ENCODE measurements around the gene TRIM65. TPM values are rescaled to one million over a fixed set of nuclear protein-coding genes. Genes with fewer than 3 reads are reported as not detected.

Gene TRIM65
- total RNA-seq, 2 donors from 2014 or later: 7.0 to 9.8 TPM

DNA sequence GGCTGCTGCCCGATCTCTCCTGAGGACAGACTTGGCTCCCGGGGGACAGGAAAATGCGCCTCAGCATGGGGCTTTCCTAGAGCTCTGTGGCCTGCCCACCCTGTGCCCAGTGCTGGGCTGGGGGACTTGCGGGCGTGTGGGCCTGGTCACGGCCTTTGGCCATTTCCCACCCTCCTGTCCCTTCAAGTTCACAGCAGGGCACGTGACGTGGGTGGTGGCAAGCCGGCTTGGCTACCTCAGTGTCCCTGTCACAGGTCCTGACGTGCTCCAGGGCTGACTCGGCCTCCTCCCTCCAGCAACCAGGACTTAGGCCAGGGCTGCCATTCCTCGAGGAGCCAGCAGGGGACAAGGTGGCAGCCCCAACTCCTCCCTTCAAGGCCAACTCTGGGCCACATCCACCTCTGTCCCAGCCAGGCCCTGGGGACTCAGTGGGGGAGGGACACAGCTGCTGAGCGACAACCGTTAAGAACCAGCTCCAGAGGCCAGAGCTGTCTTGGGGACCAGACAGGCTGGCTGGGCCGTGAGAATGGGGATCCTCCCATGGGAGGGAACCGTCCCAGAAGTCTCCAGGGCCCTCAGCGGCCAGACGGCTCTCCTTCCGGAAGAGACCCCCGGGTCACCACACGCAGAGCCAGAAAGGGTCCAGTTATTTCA lies 51.6 kb downstream of the TRIM65 start:
- no peaks in the 10 kb centered on the region for H3K27me3 ChIP-seq
- H3K4me3 ChIP-seq: no peak overlapping the region
- peak; percentile 91 for DNase-seq (ENCODE audit: low spot score)
- no peaks in the 10 kb centered on the region for H3K9me3 ChIP-seq
- H3K4me1 ChIP-seq: peaks cover 0 to 73% of the 10 kb centered on the region in 2 donors
- peak overlapping the region; percentile 86 to 87 for H3K27ac ChIP-seq
- H3K36me3 ChIP-seq: peaks cover 42% of the 10 kb centered on the region
- TF ChIP-seq, protein P1, sequence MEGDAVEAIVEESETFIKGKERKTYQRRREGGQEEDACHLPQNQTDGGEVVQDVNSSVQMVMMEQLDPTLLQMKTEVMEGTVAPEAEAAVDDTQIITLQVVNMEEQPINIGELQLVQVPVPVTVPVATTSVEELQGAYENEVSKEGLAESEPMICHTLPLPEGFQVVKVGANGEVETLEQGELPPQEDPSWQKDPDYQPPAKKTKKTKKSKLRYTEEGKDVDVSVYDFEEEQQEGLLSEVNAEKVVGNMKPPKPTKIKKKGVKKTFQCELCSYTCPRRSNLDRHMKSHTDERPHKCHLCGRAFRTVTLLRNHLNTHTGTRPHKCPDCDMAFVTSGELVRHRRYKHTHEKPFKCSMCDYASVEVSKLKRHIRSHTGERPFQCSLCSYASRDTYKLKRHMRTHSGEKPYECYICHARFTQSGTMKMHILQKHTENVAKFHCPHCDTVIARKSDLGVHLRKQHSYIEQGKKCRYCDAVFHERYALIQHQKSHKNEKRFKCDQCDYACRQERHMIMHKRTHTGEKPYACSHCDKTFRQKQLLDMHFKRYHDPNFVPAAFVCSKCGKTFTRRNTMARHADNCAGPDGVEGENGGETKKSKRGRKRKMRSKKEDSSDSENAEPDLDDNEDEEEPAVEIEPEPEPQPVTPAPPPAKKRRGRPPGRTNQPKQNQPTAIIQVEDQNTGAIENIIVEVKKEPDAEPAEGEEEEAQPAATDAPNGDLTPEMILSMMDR (IDR thresholded peaks at IDR 0.05): peak; percentile 73 to 82

DNA sequence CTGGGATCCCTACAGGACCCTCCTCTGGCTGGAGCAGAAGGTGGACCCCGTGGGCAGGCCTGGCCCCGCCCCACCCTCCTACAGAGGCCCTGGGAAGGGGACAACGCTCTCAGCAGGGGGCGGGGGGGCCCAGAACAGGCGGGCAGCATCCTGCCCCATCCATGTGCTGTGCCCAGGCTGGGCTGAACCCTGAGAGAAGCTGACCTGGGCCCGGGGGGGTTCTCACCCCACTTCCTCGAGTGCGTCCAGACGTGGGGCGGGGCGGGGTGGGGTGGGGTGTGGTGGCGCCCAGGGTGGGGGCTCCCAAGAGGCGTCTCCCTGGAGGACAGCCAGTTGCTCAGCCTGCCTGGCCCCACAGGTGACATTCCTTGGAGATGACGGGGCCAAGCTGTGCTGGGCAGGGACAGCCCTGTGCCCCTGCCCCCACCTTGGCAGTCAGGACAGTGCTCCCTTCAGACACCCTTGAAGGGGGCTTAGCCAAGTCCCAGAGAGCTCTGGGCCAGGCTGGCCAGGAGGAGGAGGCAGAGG lies 52.2 kb downstream of the TRIM65 start:
- TF ChIP-seq, protein P1 (IDR thresholded peaks at IDR 0.05): no peak
- Histone ChIP-seq H3K4me3 (peak overlapping the region; percentile 24 to 40), H3K27me3 (no peaks in the 10 kb centered on the region), H3K27ac (peak overlapping the region; percentile 86 to 87), H3K4me1 (peaks cover 0 to 67% of the 10 kb centered on the region in 2 donors), H3K36me3 (peaks cover 36% of the 10 kb centered on the region), H3K9me3 (no peaks in the 10 kb centered on the region)
- no peak for DNase-seq (ENCODE audit: low spot score)

DNA sequence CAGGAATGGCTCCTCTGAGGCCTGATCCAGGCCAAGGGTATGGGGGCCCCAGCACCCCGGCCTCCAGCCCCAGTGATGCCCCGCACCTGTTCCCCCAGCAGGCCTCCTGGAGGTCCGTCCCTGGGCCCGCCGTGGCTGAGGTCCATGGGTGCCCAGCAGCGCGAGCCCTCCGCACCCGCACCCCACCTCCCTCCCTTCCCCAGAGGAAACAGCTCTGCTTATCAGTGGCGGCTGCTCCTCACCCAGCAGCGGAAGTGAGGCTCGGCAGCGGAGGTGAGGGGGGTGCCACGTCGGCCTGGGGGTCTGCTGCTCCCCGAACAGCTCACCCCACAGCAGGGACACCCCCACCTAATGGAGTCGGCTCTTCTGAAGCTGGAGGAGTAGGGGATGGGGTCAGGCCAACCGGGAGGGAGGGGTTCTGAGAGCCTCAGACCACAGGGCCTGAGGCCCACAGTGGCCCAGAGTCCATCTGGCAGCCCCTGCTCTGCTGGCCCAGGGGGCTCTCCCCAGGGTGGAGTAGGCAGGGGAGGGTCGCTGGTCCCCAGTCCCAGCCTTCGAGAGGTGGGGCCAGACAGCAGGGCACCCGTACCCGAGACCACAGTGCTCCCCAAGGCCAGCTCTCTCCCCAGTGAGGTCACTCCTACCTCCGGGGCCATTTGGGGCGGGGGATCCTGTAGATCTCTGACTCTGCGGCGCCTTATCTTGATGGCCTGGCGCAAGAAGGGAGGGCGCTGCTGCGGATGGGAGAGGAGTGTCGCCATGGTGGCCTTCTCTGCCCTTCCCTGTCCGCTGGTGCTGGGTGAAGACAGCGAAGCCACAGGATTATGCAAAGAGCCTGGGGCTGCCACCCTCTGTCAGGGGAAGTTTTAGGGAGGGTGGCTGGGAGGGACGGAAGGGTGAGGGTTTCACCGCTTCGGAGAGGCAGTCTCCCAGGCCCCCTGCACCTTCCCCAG lies 52.9 kb downstream of the TRIM65 start, which contains the start of gene UNC13D:
Gene UNC13D, minus strand, starts transcription at position 828 of the 953 bp plus-strand sequence. Its CDS starts 67 bp downstream, at position 761.
- TF ChIP-seq, protein P1 (IDR thresholded peaks at IDR 0.05): no peak
- Histone ChIP-seq H3K4me1 (peaks cover 0 to 60% of the 10 kb centered on the region in 2 donors), H3K27ac (peak within 1 kb of the TSS; percentile 86 to 87), H3K4me3 (peak within 1 kb of the TSS; percentile 24 to 40), H3K27me3 (no peaks in the 10 kb centered on the region), H3K9me3 (no peaks in the 10 kb centered on the region), H3K36me3 (peaks cover 29% of the 10 kb centered on the region)
- no peak for DNase-seq (ENCODE audit: low spot score)

DNA sequence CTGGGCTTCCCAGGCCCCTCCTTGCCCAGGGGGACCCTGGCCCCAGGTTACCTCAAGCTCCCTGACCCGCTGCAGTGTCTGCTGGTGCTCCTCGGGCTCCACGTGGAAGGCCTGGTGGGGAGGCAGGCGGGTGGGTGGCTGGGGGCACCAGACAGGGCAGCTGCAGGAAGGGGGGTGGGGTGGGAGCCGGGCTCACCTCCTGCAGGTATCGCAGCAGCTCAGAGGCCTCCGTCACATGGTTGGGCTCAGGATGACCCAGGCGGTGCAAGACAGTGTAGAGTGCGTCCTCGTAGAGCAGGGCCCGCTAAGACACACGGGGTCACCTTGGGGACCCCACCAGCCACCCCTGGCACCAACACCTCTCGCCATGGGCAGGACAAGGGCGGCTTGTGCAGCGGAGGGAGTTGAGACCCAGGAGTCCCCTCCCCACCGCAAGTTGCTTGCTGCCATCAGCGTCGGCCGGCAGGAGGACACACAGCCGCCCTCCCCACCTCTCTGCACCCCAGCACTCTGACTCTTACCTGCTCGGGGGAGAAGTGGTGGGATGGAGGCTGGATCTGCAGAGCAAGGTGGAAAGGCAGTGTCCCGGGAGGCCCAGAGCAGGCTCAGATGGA lies 53.7 kb downstream of the TRIM65 start:
- DNase-seq (ENCODE audit: low spot score): no peak
- Histone ChIP-seq H3K27me3 (no peaks in the 10 kb centered on the region), H3K4me1 (peaks cover 0 to 52% of the 10 kb centered on the region in 2 donors), H3K9me3 (no peaks in the 10 kb centered on the region), H3K4me3 (peak overlapping the region; percentile 24 to 40), H3K27ac (peak overlapping the region; percentile 86 to 87), H3K36me3 (peaks cover 21% of the 10 kb centered on the region)
- TF ChIP-seq, protein P1 (IDR thresholded peaks at IDR 0.05): no peak

DNA sequence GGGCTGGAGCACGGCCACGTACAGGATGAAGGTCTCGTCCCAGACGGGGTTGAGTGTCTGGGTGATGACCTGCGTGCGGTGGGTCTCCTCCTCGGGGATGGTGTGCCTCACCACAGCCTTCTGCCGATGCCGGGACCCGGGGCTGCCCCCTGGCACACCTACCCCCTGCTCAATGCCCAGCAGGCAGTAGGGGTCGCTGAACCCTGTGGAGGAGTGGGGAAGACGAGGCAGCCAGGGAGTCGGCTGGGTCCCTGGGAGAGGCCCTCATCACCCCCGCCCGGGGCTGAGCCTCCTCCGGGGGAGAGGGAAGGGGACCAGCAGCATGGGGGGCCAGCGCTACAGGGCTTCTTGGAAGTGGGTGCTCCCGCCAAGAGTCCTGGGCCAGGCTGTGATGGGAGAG lies 54.3 kb downstream of the TRIM65 start:
- TF ChIP-seq, protein P1 (IDR thresholded peaks at IDR 0.05): no peak
- H3K4me1 ChIP-seq: peaks cover 0 to 45% of the 10 kb centered on the region in 2 donors
- H3K36me3 ChIP-seq: peaks cover 14% of the 10 kb centered on the region
- no peaks in the 10 kb centered on the region for H3K27me3 ChIP-seq
- H3K4me3 ChIP-seq: no peak overlapping the region
- no peaks in the 10 kb centered on the region for H3K9me3 ChIP-seq
- no peak overlapping the region for H3K27ac ChIP-seq
- no peak for DNase-seq (ENCODE audit: low spot score)

Data from right atrium auricular region (tissue), 2 donors.